Spleen (tissue), 7 donors: ENCODE data around the gene MANSC1.

ENCODE experiments used
- POLR2A ChIP-seq, 3 donors: fragments of 450-650 bp; IDR thresholded peaks; one replicate each; pipeline ENCODE4 v1.5.1; 2017; ENCODE audit warnings: antibody characterized with exemption in 3 of 3, mild to moderate bottlenecking in 1 of 3
- TF ChIP-seq, protein P1 (sequence below), 11 experiments: fragments of 200-600 bp in 7 of 11; fragments of 450-650 bp in 4 of 11; sonication (generic) in 4 of 11; IDR thresholded peaks in 8 of 11; conservative IDR thresholded peaks in 3 of 11; 1 replicate in 7 of 11; 2 replicates in 4 of 11; pipeline versions ENCODE4 v1.4.0 to v1.8.0; 2016 to 2021; ENCODE audit warnings: antibody characterized with exemption in 11 of 11, inconsistent platforms in 4 of 11, mild to moderate bottlenecking in 1 of 11
- donor health status: DM: no; HTN: no; CAD: no; lungs with moderate emphysema.
- donor health status: DM: no; HTN: no; CAD: no.
- donor health status: DM: no; HTN: no; CAD: no.

DNA sequence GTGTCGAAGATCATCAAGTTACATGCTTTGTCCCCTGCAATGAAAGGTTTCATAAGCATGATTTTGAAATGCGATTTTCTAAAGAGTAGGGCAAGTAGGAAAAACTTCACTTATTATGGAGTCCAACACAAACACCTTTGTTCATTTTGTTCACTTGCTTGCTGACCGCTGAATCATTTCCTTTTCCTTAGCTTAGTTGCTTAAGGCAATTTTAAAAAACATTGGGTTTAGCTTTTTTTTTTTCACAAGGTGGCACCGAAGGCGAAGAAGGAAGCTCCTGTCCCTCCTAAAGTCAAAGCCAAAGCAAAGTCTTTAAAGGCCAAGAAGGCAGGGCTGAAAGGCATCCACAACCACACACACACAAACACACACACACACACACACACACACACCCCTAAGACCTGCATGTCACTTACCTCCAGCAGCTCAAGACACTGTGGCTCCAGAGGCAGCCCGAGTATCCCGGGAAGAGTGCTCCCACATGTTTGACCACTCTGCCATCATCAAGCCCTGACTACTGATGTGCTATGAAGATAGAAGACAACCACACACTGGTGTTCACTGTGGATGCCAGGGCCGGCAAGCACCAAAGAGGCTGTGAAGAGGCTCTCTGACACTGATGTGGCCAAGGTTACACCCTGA lies 11.4 kb downstream of the MANSC1 start:
- TF ChIP-seq, protein P1, sequence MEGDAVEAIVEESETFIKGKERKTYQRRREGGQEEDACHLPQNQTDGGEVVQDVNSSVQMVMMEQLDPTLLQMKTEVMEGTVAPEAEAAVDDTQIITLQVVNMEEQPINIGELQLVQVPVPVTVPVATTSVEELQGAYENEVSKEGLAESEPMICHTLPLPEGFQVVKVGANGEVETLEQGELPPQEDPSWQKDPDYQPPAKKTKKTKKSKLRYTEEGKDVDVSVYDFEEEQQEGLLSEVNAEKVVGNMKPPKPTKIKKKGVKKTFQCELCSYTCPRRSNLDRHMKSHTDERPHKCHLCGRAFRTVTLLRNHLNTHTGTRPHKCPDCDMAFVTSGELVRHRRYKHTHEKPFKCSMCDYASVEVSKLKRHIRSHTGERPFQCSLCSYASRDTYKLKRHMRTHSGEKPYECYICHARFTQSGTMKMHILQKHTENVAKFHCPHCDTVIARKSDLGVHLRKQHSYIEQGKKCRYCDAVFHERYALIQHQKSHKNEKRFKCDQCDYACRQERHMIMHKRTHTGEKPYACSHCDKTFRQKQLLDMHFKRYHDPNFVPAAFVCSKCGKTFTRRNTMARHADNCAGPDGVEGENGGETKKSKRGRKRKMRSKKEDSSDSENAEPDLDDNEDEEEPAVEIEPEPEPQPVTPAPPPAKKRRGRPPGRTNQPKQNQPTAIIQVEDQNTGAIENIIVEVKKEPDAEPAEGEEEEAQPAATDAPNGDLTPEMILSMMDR (IDR thresholded peaks at IDR 0.05 in 8 of 11, conservative IDR thresholded peaks at IDR 0.05 in 3 of 11) = no peak
- TF ChIP-seq POLR2A (IDR thresholded peaks at IDR 0.05) = no peak
